NCI-H2029 treated with DMSO at 0.1 percent for 48 hours (cell line): ENCODE measurements around the gene THEM4.
"Not testable (repeated sequence)": the region's sequence is repeated elsewhere in the genome, so short reads cannot be mapped to it uniquely, and the experiment has no call there.

Experiments used
- DNase-seq: peaks from one replicate; lab custom pipeline; 2025; lab: John Stamatoyannopoulos, UW

Gene THEM4

DNA sequence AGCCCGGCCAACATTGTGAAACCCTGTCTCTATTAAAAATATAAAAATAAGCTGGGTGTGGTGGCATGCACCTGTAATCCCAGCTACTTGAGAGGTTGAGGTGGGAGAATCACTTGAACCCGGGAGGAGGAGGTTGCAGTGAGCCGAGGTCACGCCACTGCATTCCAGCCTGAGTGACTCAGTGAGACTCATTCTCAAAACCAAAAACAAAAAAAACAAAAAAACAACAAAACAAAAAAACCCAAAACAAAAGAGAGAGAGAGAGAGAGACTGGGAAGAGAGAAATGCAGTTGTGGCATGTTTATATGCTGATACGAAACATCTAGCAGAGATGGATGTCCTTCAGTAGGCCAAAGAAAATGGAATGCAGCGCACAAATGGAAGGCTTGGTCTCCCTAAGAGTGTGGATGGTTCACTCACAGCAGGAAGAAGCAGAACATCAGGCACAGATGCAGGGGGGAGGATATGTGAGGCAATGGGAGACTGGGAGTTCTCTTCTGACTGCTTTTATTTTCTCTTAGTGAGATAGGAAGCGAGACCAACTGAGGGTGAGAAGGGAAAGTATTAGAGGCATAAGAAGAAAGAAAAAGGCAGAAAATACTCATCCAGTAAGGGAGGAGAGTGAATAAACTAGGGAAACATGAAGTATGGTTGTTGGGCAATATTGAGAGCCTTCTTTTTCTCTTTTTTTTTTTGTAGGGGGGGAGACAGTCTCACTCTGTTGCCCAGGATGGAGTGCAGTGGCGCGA, 16.0 kb downstream of the THEM4 start:
- DNase-seq = no peak

DNA sequence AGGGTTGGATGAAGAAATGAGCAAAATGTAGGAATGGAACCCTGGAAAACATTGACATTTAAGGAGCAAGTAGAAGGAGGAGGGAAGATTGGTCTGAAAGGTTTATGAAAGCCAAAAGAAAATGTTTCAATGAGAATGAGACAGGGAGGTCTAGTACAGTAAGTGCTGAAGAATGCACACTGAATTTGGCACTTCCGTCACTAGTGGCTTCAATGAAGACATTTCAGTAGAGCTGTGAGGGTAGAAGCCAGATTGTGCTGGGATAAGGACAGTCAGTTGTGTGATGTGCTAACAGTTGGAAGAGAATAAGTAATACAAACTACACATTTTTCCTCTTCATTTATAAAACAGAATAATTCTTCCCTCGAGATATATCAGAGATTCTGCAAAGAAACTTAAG, 17.1 kb downstream of the THEM4 start:
- no peak for DNase-seq

DNA sequence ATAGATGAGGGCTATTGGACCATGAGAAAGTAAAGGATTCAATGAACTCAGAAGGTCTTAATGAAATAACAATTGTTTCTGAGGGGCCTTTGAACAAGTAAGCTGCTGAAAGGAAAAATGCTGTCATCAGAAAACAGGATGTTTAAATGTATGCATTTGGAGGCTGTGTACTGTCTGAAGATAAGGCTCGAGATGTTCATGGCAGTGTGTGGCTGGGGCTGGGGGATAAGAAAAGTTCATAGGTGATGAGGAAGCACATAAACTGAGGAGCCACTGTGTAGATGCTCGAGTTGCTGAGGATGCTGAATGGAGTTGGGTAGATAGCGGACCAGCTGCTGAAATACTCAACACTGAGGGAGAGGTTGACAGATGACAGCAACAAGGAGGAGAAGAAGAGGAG, 17.8 kb downstream of the THEM4 start:
- no peak for DNase-seq

GRCh38 chr1:151888972-151889570, 20.2 kb downstream of the THEM4 start:
- DNase-seq = no peak

DNA sequence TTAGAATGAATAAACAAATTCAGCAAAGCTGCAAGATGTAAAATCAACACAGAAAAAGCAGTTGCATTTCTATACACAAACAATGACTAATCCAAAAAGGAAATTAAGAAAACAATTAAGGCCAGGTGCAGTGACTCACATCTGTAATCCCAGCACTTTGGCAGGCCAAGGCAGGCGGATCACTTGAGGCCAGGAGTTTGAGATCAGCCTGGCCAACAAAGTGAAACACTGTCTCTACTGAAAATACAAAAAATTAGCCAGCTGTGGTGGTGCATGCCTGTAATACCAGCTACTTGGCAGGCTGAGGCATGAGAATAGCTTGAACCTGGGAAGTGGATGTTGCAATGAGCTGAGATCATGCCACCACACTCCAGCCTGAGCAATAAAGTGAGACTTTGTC, 22.3 kb downstream of the THEM4 start:
- DNase-seq = no peak

- DNase-seq = no peak
These were observed 23.8 kb downstream of the THEM4 start for GRCh38 chr1:151885479-151885878.

- not testable (repeated sequence) for DNase-seq
These were observed 24.4 kb downstream of the THEM4 start for GRCh38 chr1:151884879-151885278.

DNA sequence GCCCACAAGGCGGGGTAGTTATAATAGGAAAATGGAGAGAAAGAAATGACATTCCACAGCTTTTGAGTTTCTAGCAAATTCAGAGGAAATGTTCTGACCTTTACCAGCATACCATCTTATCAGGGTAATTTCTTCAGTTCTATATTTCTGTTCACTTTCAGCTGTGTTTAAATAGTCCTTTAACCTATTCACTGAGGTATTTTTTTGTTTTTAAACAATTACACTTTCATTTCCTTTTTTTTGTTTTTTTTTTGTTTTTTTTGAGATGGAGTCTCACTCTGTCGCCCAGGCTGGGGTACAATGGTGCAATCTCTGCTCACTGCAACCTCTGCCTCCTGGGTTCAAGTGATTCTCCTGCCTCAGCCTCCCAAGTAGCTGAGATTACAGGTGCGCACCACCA, 24.9 kb downstream of the THEM4 start:
- DNase-seq = not testable (repeated sequence)

GRCh38 chr1:151883898-151884297, 25.4 kb downstream of the THEM4 start:
- DNase-seq = not testable (repeated sequence)

DNA sequence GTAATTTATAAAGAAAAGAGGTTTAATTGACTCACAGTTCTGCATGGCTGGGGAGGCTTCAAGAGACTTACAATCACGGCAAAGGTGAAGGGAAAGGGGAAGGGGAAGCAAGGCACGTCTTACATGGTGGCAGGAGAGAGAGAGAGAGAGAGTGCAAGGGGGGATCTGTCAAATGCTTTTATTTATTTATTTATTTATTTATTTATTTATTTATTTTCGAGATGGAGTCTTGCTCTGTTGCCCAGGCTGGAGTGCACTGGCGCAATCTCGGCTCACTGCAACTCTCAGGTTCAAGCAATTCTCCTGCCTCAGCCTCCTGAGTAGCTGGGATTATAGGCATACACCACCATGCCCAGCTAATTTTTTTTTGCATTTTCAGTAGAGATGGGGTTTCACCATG, 26.4 kb downstream of the THEM4 start:
- DNase-seq = not testable (repeated sequence)

- no peak for DNase-seq
These were observed 26.8 kb downstream of the THEM4 start for GRCh38 chr1:151882466-151882865.

DNA sequence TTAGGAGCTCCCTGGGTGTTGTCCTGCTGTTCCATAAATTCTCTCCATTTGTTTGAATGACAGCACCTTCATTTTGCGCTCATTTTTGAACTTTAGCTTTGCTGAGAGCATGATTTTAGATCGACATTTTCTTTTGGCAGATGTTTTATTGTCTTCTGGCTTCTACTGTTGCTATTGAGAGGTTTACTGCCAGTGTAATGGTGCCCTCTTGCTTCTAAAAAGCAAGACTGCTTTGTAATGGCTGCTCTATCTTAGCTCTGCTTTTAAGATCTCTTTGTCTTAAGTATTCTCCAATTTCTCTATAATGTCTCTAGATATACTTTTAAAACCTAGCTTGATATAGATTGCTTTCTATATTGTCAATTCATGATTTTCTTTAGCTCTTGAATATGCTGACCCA, 27.8 kb downstream of the THEM4 start:
- DNase-seq = no peak

- no peak for DNase-seq
These were observed 33.8 kb downstream of the THEM4 start for GRCh38 chr1:151875419-151876097.

DNA sequence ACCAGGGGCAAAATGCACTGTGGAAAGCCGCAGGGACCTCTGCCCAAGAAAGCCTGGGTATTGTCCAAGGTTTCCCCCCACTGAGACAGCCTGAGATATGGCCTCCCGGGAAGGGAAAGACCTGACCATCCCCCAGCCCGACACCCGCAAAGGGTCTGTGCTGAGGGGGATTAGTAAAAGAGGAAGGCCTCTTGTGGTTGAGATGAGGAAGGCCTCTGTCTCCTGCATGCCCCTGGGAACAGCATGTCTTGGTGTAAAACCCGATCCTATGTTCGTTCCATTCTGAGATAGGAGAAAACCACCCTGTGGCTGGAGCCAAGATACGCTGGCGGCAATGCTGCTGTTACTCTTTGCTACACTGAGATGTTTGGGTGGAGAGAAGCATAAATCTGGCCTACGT, 36.5 kb downstream of the THEM4 start:
- not testable (repeated sequence) for DNase-seq

GRCh38 chr1:151871284-151872030, 37.9 kb downstream of the THEM4 start:
- no peak for DNase-seq

GRCh38 chr1:151868486-151868885, 40.8 kb downstream of the THEM4 start:
- DNase-seq = no peak

- no peak for DNase-seq
These were observed 41.4 kb downstream of the THEM4 start for GRCh38 chr1:151867765-151868411.

- DNase-seq = no peak
These were observed 42.0 kb downstream of the THEM4 start for GRCh38 chr1:151867321-151867720.

DNA sequence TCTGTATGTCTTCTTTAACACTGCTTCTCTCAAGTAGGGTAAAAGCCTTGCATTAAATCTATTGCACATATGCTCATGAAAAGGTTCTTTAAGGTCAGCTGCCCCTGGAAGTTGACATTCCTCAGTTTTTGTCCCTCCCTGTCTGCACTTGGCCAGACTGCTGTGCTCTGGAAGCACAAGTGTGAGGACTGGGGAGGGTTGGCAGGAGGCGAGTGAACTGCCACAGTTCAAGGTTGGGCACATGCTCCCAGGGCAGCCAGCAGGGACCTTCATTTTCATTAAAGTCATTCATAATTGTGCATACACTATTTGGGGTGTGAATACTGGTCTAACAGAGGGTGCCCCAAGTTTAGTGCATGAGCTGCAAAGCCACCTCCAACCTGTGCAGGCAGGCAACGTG, 44.9 kb downstream of the THEM4 start:
- no peak for DNase-seq

GRCh38 chr1:151862604-151863003, 46.7 kb downstream of the THEM4 start:
- no peak for DNase-seq

DNA sequence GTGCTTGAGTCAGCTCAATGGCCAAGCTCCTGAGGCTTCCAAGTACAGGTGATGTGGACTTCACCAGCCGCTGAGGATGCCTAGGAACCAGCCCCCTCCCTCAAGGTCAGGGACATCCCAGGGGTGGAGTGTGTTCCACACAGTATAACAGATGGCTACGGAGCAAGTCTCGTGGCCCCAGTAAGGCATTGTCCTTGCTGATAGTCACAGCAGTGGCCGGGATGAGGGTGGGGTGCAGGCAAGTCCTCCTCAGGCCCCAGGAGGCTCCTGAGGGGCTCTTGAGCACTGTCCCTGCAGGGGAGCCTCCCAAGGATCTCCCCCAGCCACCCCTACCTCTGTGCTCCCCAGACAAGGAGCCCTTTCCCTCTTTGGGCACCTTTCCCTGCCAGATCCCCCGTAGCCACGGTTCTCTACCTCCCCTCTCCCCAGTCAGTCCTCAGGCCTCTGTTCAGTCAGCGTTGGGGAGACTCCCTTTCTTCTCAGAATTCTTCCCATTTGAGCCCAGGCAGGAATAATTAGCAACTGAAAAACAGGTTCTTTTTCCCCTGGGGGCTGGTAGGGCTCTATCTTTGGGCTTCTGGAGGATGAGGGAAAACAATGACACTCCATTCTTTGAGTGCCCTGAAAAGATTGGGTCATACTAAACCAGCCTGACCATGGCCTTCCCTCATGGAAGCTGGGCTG, 48.7 kb downstream of the THEM4 start:
- no peak for DNase-seq
